OCI-LY1 (cell line): Measurements from ENCODE around the gene NECTIN4.

Experiments used
- H2AFZ ChIP-seq: fragments of 200-600 bp; sonication (generic), shearing (Covaris generic); 2 replicates; pipeline ENCODE4 v1.6.0; 2014; ENCODE audit warnings: antibody characterized with exemption, mild to moderate bottlenecking, low read length
- H3F3A ChIP-seq: fragments of 200-600 bp; sonication (generic), shearing (Covaris generic); 2 replicates; pipeline ENCODE4 v1.6.0; 2014; ENCODE audit warnings: mild to moderate bottlenecking, antibody characterized with exemption, low read length, moderate library complexity; ENCODE audit not compliant: insufficient read depth
- H3K27ac ChIP-seq: fragments of 200-600 bp; sonication (generic); 2 replicates; pipeline ENCODE4 v1.5.1; 2014; ENCODE audit warnings: low read length, mixed run types, mild to moderate bottlenecking, low read depth; ENCODE audit not compliant: poor library complexity, severe bottlenecking
- H3K27me3 ChIP-seq: fragments of 200-600 bp; sonication (generic); 2 replicates; pipeline ENCODE4 v1.6.0; 2014; ENCODE audit warnings: antibody characterized with exemption, mild to moderate bottlenecking, low read length, moderate library complexity; ENCODE audit not compliant: insufficient read depth
- H3K36me3 ChIP-seq: fragments of 200-600 bp; sonication (generic); 2 replicates; pipeline ENCODE4 v1.6.1; 2014; ENCODE audit warnings: mild to moderate bottlenecking, antibody characterized with exemption, low read length, moderate library complexity, mixed read lengths; ENCODE audit not compliant: insufficient read depth
- H3K4me1 ChIP-seq: fragments of 200-600 bp; sonication (generic); 2 replicates; pipeline ENCODE4 v1.5.1; 2014; ENCODE audit warnings: mild to moderate bottlenecking, low read length, moderate library complexity; ENCODE audit not compliant: insufficient read depth, severe bottlenecking
- H3K4me2 ChIP-seq: fragments of 200-600 bp; sonication (generic), shearing (Covaris generic); 2 replicates; pipeline ENCODE4 v1.6.1; 2014; ENCODE audit warnings: low read length
- H3K4me3 ChIP-seq: fragments of 200-600 bp; sonication (generic); 2 replicates; pipeline ENCODE4 v1.5.1; 2014; ENCODE audit warnings: low read length, low read depth, mild to moderate bottlenecking, mixed read lengths; ENCODE audit not compliant: poor library complexity, severe bottlenecking
- H3K79me2 ChIP-seq: fragments of 200-600 bp; shearing (Covaris generic); 2 replicates; pipeline ENCODE4 v1.6.1; 2016; ENCODE audit warnings: mixed run types, low read length, mixed read lengths; ENCODE audit not compliant: insufficient read depth
- H3K9ac ChIP-seq: fragments of 200-600 bp; sonication (generic), shearing (Covaris generic); 2 replicates; pipeline ENCODE4 v1.6.1; 2014; ENCODE audit warnings: mild to moderate bottlenecking, low read length, mixed read lengths
- H3K9me2 ChIP-seq: fragments of 200-600 bp; sonication (generic), shearing (Covaris generic); 2 replicates; pipeline ENCODE4 v1.6.1; 2014; ENCODE audit warnings: low read depth, mild to moderate bottlenecking, low read length, mixed read lengths
- H3K9me3 ChIP-seq: fragments of 200-600 bp; shearing (Covaris generic); 2 replicates; pipeline ENCODE4 v1.6.1; 2014; ENCODE audit warnings: low read length, mixed read lengths
- H4K20me1 ChIP-seq: fragments of 200-600 bp; sonication (generic), shearing (Covaris generic); 2 replicates; pipeline ENCODE4 v1.6.0; 2016; ENCODE audit warnings: mild to moderate bottlenecking, low read length; ENCODE audit not compliant: insufficient read depth
- CTCF ChIP-seq: fragments of 200-600 bp; sonication (generic), shearing (Covaris generic); IDR thresholded peaks from 2 replicates; pipeline ENCODE4 v1.5.1; 2017; ENCODE audit warnings: mild to moderate bottlenecking, antibody characterized with exemption, low read length, moderate library complexity, mixed read lengths
- EZH2 ChIP-seq: fragments of 200-600 bp; sonication (generic), shearing (Covaris generic); IDR thresholded peaks from 2 replicates; pipeline ENCODE4 v1.8.0; 2017; ENCODE audit warnings: borderline replicate concordance, mixed run types, mild to moderate bottlenecking, antibody characterized with exemption, low read length, moderate library complexity, mixed read lengths

Gene NECTIN4

GRCh38 chr1:161111527-161111926 is 22.2 kb upstream of the NECTIN4 start:
- H3K36me3 ChIP-seq: peaks cover 48% of the 10 kb centered on the region

GRCh38 chr1:161111117-161111516 is 21.8 kb upstream of the NECTIN4 start:
- peaks cover 84% of the 10 kb centered on the region for H3K79me2 ChIP-seq
- no peak overlapping the region for H3K4me2 ChIP-seq
- H4K20me1 ChIP-seq: no peaks in the 10 kb centered on the region

More at GRCh38 chr1:161111527-161111926, 22.2 kb upstream of the NECTIN4 start:
- no peaks in the 10 kb centered on the region for H3K9me3 ChIP-seq
- H3K4me2 ChIP-seq: no peak overlapping the region
- no peaks in the 10 kb centered on the region for H3F3A ChIP-seq
- H4K20me1 ChIP-seq: no peaks in the 10 kb centered on the region
- no peak overlapping the region for H3K4me3 ChIP-seq
- TF ChIP-seq CTCF (no peak), EZH2 (no peak)
- no peak overlapping the region for H2AFZ ChIP-seq
- no peak overlapping the region for H3K27ac ChIP-seq
- H3K9ac ChIP-seq: no peak overlapping the region
- H3K4me1 ChIP-seq: peaks cover 32% of the 10 kb centered on the region
- H3K9me2 ChIP-seq: no peaks in the 10 kb centered on the region
- peaks cover 84% of the 10 kb centered on the region for H3K79me2 ChIP-seq
- no peaks in the 10 kb centered on the region for H3K27me3 ChIP-seq

GRCh38 chr1:161106431-161106830 is 17.1 kb upstream of the NECTIN4 start:
- no peaks in the 10 kb centered on the region for H3K9me3 ChIP-seq
- H3K27me3 ChIP-seq: no peaks in the 10 kb centered on the region
- H3F3A ChIP-seq: no peaks in the 10 kb centered on the region
- no peak overlapping the region for H3K4me3 ChIP-seq
- peaks cover 50% of the 10 kb centered on the region for H3K79me2 ChIP-seq
- H3K27ac ChIP-seq: no peak overlapping the region
- no peak overlapping the region for H3K4me2 ChIP-seq
- H4K20me1 ChIP-seq: no peaks in the 10 kb centered on the region
- no peak overlapping the region for H2AFZ ChIP-seq
- H3K9ac ChIP-seq: no peak overlapping the region
- no peaks in the 10 kb centered on the region for H3K4me1 ChIP-seq
- H3K9me2 ChIP-seq: no peaks in the 10 kb centered on the region
- no peak for TF ChIP-seq EZH2
- TF ChIP-seq CTCF: no peak
- peaks cover 55% of the 10 kb centered on the region for H3K36me3 ChIP-seq

More at GRCh38 chr1:161111117-161111516, 21.8 kb upstream of the NECTIN4 start:
- H2AFZ ChIP-seq: no peak overlapping the region
- no peaks in the 10 kb centered on the region for H3K9me3 ChIP-seq
- no peaks in the 10 kb centered on the region for H3K27me3 ChIP-seq
- H3K9ac ChIP-seq: no peak overlapping the region
- no peaks in the 10 kb centered on the region for H3F3A ChIP-seq
- H3K27ac ChIP-seq: no peak overlapping the region
- H3K4me3 ChIP-seq: no peak overlapping the region
- TF ChIP-seq EZH2 (no peak), CTCF (no peak)
- peaks cover 28% of the 10 kb centered on the region for H3K4me1 ChIP-seq
- H3K9me2 ChIP-seq: no peaks in the 10 kb centered on the region
- H3K36me3 ChIP-seq: peaks cover 48% of the 10 kb centered on the region
